Breast epithelium (tissue), 3 donors: Measurements from ENCODE around the gene ADGRG1.

ENCODE experiments used
- CTCF ChIP-seq, 3 donors: fragments of 450-650 bp; IDR thresholded peaks; one replicate each; pipeline ENCODE4 v1.5.1; 2016 to 2017; ENCODE audit warnings: antibody characterized with exemption in 3 of 3, mild to moderate bottlenecking in 3 of 3, moderate library complexity in 3 of 3
- POLR2A ChIP-seq: fragments of 450-650 bp; IDR thresholded peaks from one replicate; pipeline ENCODE4 v1.6.1; 2016; ENCODE audit warnings: antibody characterized with exemption, mild to moderate bottlenecking, moderate library complexity

GRCh38 chr16:57703416-57704010 is 75.1 kb downstream of the ADGRG1 start:
- TF ChIP-seq CTCF (IDR thresholded peaks at IDR 0.05) (no peak), POLR2A (no peak)
